OCI-LY3 (cell line): ENCODE data around the gene ZNF829.
A peak's percentile ranks its signal among the peaks of the same experiment; 100 is the strongest.

ENCODE experiments used
- H2AFZ ChIP-seq: fragments of 200-600, 300-600 bp; shearing (Covaris generic); 2 replicates; pipeline ENCODE4 v1.6.0; 2014; ENCODE audit warnings: antibody characterized with exemption, low read depth, low read length
- H3K27ac ChIP-seq: fragments of 200-600, 300-600 bp; sonication (generic); 2 replicates; pipeline ENCODE4 v1.5.1; 2014; ENCODE audit warnings: mild to moderate bottlenecking, low read length, moderate library complexity, mixed read lengths
- H3K27me3 ChIP-seq: fragments of 200-600, 300-600 bp; sonication (generic); 2 replicates; pipeline ENCODE4 v1.6.1; 2014; ENCODE audit warnings: low read depth, low read length, mixed read lengths
- H3K36me3 ChIP-seq: fragments of 200-600, 300-600 bp; sonication (generic); replicated peaks from 2 replicates; pipeline ENCODE3; 2014; ENCODE audit warnings: low read depth, low read length, mixed read lengths
- H3K4me1 ChIP-seq: fragments of 300-600, 200-600 bp; sonication (generic); 2 replicates; pipeline ENCODE4 v1.6.1; 2014; ENCODE audit warnings: low read length, mixed read lengths
- H3K4me2 ChIP-seq: fragments of 200-600, 300-600 bp; sonication (generic); 2 replicates; pipeline ENCODE4 v1.6.1; 2014; ENCODE audit warnings: low read length, mixed read lengths
- H3K4me3 ChIP-seq: fragments of 300-600, 200-600 bp; sonication (generic); 2 replicates; pipeline ENCODE4 v1.5.1; 2014; ENCODE audit warnings: antibody characterized with exemption, mild to moderate bottlenecking, low read length, moderate library complexity
- H3K79me2 ChIP-seq: fragments of 300-600, 200-600 bp; shearing (Covaris generic); 2 replicates; pipeline ENCODE4 v1.6.1; 2014; ENCODE audit warnings: mild to moderate bottlenecking, low read length, mixed read lengths
- H3K9ac ChIP-seq: fragments of 300-600, 200-600 bp; shearing (Covaris generic); 2 replicates; pipeline ENCODE4 v1.6.0; 2014; ENCODE audit warnings: mild to moderate bottlenecking, low read length, moderate library complexity
- H3K9me3 ChIP-seq: fragments of 200-600, 300-600 bp; shearing (Covaris generic); 2 replicates; pipeline ENCODE4 v1.6.1; 2014; ENCODE audit warnings: low read length, mixed read lengths; ENCODE audit not compliant: insufficient read depth
- H4K20me1 ChIP-seq: fragments of 200-600, 300-600 bp; sonication (generic); 2 replicates; pipeline ENCODE4 v1.6.1; 2016; ENCODE audit warnings: low read length, mixed read lengths; ENCODE audit not compliant: insufficient read depth
- EZH2phosphoT487 ChIP-seq: fragments of 200-600 bp; shearing (Covaris generic); IDR thresholded peaks from 2 replicates; pipeline ENCODE4 v1.6.1; 2018; ENCODE audit warnings: antibody characterized with exemption, mixed run types, low read depth
- TF ChIP-seq, protein P1 (sequence below): fragments of 200-600, 300-600 bp; sonication (generic); IDR thresholded peaks from 2 replicates; pipeline ENCODE4 v1.5.1; 2014; ENCODE audit warnings: antibody characterized with exemption, low read length, low read depth

ZNF829 gene

DNA sequence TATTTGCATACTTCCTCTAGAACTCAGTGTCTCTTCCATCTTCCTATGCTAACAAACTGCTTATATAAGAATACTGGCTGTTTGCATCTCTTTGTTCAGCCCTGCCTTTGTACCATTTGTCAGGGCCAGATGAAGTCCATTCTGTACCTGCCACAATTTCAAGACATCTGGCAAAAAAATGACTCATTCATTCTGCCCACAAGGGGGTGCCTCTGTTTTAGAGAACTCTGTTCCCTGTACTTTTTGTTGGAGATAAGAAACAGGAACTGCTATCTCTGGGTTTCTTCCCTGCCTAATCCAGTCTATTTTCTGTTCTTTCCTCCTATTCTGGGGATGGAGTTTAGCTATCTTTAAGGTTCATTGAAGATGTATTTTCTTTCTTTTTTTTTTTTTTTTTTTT, 23.1 kb upstream of the ZNF829 start:
- no peaks in the 10 kb centered on the region for H3K4me1 ChIP-seq
- H3K9ac ChIP-seq: no peak overlapping the region
- no peak overlapping the region for H3K4me2 ChIP-seq
- H2AFZ ChIP-seq: no peak overlapping the region
- H3K27me3 ChIP-seq: no peaks in the 10 kb centered on the region
- no peak overlapping the region for H3K27ac ChIP-seq
- H4K20me1 ChIP-seq: no peaks in the 10 kb centered on the region
- H3K9me3 ChIP-seq: peaks cover 9% of the 10 kb centered on the region; the same call in 1 of the 2 replicates
- no peaks in the 10 kb centered on the region for H3K79me2 ChIP-seq
- TF ChIP-seq EZH2phosphoT487: no peak
- TF ChIP-seq, protein P1, sequence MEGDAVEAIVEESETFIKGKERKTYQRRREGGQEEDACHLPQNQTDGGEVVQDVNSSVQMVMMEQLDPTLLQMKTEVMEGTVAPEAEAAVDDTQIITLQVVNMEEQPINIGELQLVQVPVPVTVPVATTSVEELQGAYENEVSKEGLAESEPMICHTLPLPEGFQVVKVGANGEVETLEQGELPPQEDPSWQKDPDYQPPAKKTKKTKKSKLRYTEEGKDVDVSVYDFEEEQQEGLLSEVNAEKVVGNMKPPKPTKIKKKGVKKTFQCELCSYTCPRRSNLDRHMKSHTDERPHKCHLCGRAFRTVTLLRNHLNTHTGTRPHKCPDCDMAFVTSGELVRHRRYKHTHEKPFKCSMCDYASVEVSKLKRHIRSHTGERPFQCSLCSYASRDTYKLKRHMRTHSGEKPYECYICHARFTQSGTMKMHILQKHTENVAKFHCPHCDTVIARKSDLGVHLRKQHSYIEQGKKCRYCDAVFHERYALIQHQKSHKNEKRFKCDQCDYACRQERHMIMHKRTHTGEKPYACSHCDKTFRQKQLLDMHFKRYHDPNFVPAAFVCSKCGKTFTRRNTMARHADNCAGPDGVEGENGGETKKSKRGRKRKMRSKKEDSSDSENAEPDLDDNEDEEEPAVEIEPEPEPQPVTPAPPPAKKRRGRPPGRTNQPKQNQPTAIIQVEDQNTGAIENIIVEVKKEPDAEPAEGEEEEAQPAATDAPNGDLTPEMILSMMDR: 0 out of 2 replicates have a peak, but pooled peaks have one; percentile 8
- H3K36me3 ChIP-seq: peaks cover 62% of the 10 kb centered on the region
- no peak overlapping the region for H3K4me3 ChIP-seq

DNA sequence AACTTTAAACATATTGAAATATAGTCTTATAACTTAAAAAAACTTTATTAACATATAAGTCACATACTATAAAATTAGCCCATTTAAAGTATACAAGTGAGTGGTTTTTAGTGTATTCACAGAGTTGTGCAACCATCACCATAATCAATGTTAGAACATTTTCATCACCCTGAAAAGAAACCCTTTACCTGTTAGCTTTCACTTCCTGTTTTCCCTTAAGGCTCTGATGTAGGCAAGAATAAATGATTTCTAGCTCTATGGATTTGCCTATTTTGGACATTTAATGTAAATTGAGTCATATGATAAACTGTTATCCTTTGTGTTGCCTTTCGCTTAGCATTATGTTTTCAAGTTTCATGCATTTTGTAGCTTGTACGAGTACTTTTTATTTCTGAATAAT, 15.6 kb upstream of the ZNF829 start:
- Histone ChIP-seq H4K20me1 (no peaks in the 10 kb centered on the region), H3K4me1 (no peaks in the 10 kb centered on the region), H3K9ac (no peak overlapping the region), H3K27me3 (no peaks in the 10 kb centered on the region), H3K36me3 (peaks cover 37% of the 10 kb centered on the region), H3K79me2 (no peaks in the 10 kb centered on the region), H3K4me3 (no peak overlapping the region), H3K27ac (no peak overlapping the region), H3K9me3 (peaks cover 11% of the 10 kb centered on the region; the same call in 1 of the 2 replicates), H2AFZ (no peak overlapping the region), H3K4me2 (no peak overlapping the region)
- TF ChIP-seq, protein P1: no peak
- no peak for TF ChIP-seq EZH2phosphoT487

DNA sequence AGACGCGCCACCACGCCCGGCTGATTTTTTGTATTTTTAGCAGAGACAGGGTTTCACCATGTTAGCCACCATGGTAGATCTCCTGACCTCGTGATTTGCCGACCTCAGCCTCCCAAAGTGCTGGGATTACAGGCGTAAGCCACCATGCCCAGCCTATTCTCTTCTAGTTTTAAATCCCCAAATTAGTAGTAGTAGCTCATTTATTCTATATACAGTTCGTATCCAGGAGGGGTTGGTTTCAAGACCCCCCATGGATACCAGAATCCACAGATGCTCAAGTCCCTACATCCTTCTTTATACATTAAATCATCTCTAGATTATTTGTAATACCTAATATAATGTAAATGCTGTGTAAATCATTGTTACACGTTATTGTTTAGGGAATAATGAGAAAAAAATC, 2.0 kb upstream of the ZNF829 start:
- peaks cover 8% of the 10 kb centered on the region for H3K79me2 ChIP-seq
- no peak overlapping the region for H3K9ac ChIP-seq
- peaks cover 31% of the 10 kb centered on the region; the same call in 1 of the 2 replicates for H3K9me3 ChIP-seq
- H3K4me1 ChIP-seq: peaks cover 6% of the 10 kb centered on the region
- no peak overlapping the region for H3K4me2 ChIP-seq
- H3K27me3 ChIP-seq: no peaks in the 10 kb centered on the region
- no peak overlapping the region for H2AFZ ChIP-seq
- TF ChIP-seq EZH2phosphoT487: no peak
- TF ChIP-seq, protein P1: no peak
- H4K20me1 ChIP-seq: no peaks in the 10 kb centered on the region
- peaks cover 61% of the 10 kb centered on the region for H3K36me3 ChIP-seq
- no peak overlapping the region for H3K27ac ChIP-seq
- H3K4me3 ChIP-seq: no peak overlapping the region

DNA sequence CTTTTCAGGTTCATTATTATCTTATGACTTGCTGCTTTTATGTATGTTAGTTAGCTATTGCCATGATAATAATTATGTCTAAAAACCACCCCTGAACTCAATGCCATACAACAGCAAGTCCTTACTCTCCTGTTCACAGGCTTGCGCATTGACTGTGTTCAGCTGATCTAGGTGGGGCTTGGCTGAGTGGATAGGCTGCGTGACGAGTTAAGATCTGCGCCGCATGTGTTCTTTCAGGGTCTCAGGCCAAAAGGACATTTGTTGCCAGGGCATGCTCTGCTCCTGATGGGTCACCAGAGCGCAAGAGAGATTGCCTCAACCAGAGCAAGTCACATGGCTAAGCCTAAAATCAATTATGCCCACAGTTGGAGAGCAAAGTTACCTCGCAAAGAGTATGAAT, 900 bp upstream of the ZNF829 start:
- Histone ChIP-seq H3K79me2 (peaks cover 8% of the 10 kb centered on the region), H3K27ac (peak overlapping the region; percentile 69), H3K4me2 (peak overlapping the region; percentile 86), H3K4me3 (peak overlapping the region; percentile 89), H3K4me1 (peaks cover 6% of the 10 kb centered on the region), H3K27me3 (no peaks in the 10 kb centered on the region), H3K9ac (peak overlapping the region; percentile 83), H4K20me1 (no peaks in the 10 kb centered on the region), H3K9me3 (peaks cover 38% of the 10 kb centered on the region; the same call in 1 of the 2 replicates), H2AFZ (peak overlapping the region; percentile 93), H3K36me3 (peaks cover 60% of the 10 kb centered on the region)
- TF ChIP-seq EZH2phosphoT487: no peak
- TF ChIP-seq, protein P1: no peak
